SW480 (cell line): ENCODE measurements around the gene LRRC75B.
"Not testable (repeated sequence)": the region's sequence is repeated elsewhere in the genome, so short reads cannot be mapped to it uniquely, and the experiment has no call there.

Source experiments
- DNase-seq: peaks from one replicate; pipeline ENCODE4 v3.0.0-alpha.2; 2016; ENCODE audit warnings: low spot score

Gene LRRC75B

GRCh38 chr22:24602105-24602749, 9.4 kb upstream of the LRRC75B start:
- not testable (repeated sequence) for DNase-seq

GRCh38 chr22:24601217-24602104, 8.6 kb upstream of the LRRC75B start:
- no peak for DNase-seq

GRCh38 chr22:24599958-24600715, 7.3 kb upstream of the LRRC75B start:
- not testable (repeated sequence) for DNase-seq

GRCh38 chr22:24599514-24599913, 6.6 kb upstream of the LRRC75B start:
- DNase-seq = no peak

- DNase-seq = not testable (repeated sequence)
These were observed 4.2 kb upstream of the LRRC75B start for GRCh38 chr22:24597076-24597475.

- DNase-seq = no peak
These were observed 3.0 kb upstream of the LRRC75B start for GRCh38 chr22:24595863-24596262.

- DNase-seq = no peak
These were observed 2.4 kb upstream of the LRRC75B start for GRCh38 chr22:24595228-24595627.

GRCh38 chr22:24594569-24595120, 1.8 kb upstream of the LRRC75B start:
- DNase-seq = no peak

- DNase-seq = no peak
These were observed 1.1 kb upstream of the LRRC75B start for GRCh38 chr22:24593836-24594568.

GRCh38 chr22:24593559-24593835, 624 bp upstream of the LRRC75B start:
- DNase-seq = not testable (repeated sequence)

- DNase-seq = no peak
These were observed 619 bp downstream of the LRRC75B start for GRCh38 chr22:24592058-24592850.

- no peak for DNase-seq
These were observed 1.5 kb downstream of the LRRC75B start for GRCh38 chr22:24591286-24591830.

GRCh38 chr22:24590596-24591173, 2.2 kb downstream of the LRRC75B start:
- DNase-seq = no peak

GRCh38 chr22:24589518-24590030, 3.3 kb downstream of the LRRC75B start:
- no peak for DNase-seq

GRCh38 chr22:24588757-24589481, 4.0 kb downstream of the LRRC75B start:
- DNase-seq = no peak

- DNase-seq = no peak
These were observed 4.5 kb downstream of the LRRC75B start for GRCh38 chr22:24588381-24588756.

- DNase-seq = no peak
These were observed 4.9 kb downstream of the LRRC75B start for GRCh38 chr22:24587948-24588347.

- DNase-seq = no peak
These were observed 5.6 kb downstream of the LRRC75B start for GRCh38 chr22:24587251-24587650.

GRCh38 chr22:24585927-24586546, 6.8 kb downstream of the LRRC75B start:
- no peak for DNase-seq
